Keratinocyte (primary cell): ENCODE results near the gene PCGF1.

Experiments
- CTCF ChIP-seq, 3 experiments: IDR thresholded peaks in 1 of 3; conservative IDR thresholded peaks in 1 of 3; optimal IDR thresholded peaks in 1 of 3; 2 replicates in 2 of 3; 3 replicates in 1 of 3; pipeline versions ENCODE3 to v1.5.1; 2011; ENCODE audit warnings: low read length in 3 of 3, mild to moderate bottlenecking in 3 of 3, moderate library complexity in 2 of 3, control low read depth in 1 of 3, inconsistent platforms in 1 of 3; ENCODE audit not compliant: insufficient read depth in 2 of 3; ENCODE audit errors: extremely low read depth in 1 of 3
- EZH2 ChIP-seq: IDR thresholded peaks from one replicate; pipeline ENCODE4 v1.6.1; 2012; ENCODE audit warnings: inconsistent platforms, mild to moderate bottlenecking, low read length, moderate library complexity

DNA sequence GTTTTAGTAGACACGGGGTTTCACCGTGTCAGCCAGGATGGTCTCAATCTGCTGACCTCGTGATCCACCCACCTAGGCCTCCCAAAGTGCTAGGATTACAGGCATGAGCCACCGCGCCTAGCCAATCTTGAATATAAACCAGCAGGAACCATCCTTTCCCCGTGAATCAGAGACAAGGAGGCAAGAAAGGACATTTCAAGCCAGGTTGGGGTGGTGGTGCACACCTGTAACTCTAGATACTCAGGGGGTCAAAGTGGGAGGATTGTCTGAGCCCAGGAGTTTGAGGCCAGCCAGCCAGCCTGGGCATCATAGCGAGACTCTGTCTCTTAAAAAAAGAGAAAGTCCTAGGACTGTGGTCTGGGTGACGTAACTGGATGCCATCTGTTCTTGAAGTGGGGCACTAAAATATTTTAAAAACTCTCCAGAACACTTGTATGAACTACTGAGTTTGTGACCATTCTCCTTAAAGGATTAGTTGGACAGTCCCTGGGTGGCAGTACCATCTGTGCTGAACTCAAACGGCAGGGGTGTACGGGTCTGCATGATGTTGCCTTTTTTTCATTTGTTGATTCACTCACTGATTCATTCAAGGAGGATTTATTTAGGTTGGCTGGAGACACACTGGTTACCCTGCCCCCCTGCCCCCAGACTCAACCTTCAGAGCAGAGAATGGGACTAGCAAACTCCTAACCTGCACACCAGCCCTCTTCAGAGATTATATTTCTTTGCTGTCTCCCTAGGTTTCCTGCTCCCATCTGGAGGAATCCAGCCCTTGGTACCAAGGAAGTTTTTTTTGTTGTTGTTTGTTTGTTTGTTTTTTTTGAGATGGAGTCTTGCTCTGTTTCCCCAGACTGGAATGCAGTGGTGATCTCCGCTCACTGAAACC lies 3.9 kb upstream of the PCGF1 start:
- TF ChIP-seq CTCF (optimal IDR thresholded peaks at IDR 0.05 in 1 of 3, IDR thresholded peaks at IDR 0.05 in 1 of 3, conservative IDR thresholded peaks at IDR 0.05 in 1 of 3; ENCODE audit: extremely low read depth in 1 of 3, insufficient read depth in 2 of 3, low read length in 3 of 3) (no peak), EZH2 (peak; percentile 32)
